ENCODE results near the gene WNT8A. TPM values are rescaled to one million over a fixed set of nuclear protein-coding genes. Genes with fewer than 3 reads are reported as not detected.
A peak's percentile ranks its signal among the peaks of the same experiment; 100 is the strongest.

WNT8A gene
- total and polyA plus RNA-seq, 4 donors, result 0.22 to 0.30 TPM; not detected in 2

DNA sequence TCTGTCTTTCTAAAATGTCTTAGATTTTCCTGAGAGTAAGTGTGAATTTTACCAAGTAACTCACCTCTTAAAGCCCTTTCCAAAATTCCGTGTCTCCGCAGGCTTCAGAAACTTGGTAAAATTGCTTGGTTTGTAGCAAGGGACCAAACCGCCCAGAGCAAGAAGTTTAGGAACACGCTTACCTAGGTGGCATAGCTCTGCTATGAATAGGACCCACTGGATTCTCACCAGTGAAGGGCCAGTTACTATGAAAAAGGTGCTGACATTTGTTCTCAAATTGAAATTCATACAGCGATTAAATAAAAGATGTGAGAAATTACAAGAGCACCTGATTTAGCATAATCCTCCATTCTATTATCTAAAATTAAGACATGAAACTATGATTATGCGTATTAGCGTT, 48.7 kb downstream of the WNT8A start:
- H3K4me3 ChIP-seq (ENCODE audit: low read depth, low read length), result no peak overlapping the region
- 83% methylated on average over 2 of the region's 7 CpGs for WGBS (ENCODE audit: insufficient coverage)
- no peaks in the 10 kb centered on the region for H3K36me3 ChIP-seq (ENCODE audit: control insufficient read depth, insufficient read depth, low read length)
- H3K27me3 ChIP-seq (ENCODE audit: control insufficient read depth, insufficient read depth, low read length), result no peaks in the 10 kb centered on the region
- H3K27ac ChIP-seq (ENCODE audit: low read depth, low read length), result no peak overlapping the region
- H3K4me1 ChIP-seq (ENCODE audit: control insufficient read depth, insufficient read depth, low read length), result no peaks in the 10 kb centered on the region
- H3K9me3 ChIP-seq (ENCODE audit: control insufficient read depth, insufficient read depth, low read length), result no peaks in the 10 kb centered on the region
- no peak for DNase-seq (ENCODE audit: low read depth in 4 of 6, low spot score in 6 of 6)

DNA sequence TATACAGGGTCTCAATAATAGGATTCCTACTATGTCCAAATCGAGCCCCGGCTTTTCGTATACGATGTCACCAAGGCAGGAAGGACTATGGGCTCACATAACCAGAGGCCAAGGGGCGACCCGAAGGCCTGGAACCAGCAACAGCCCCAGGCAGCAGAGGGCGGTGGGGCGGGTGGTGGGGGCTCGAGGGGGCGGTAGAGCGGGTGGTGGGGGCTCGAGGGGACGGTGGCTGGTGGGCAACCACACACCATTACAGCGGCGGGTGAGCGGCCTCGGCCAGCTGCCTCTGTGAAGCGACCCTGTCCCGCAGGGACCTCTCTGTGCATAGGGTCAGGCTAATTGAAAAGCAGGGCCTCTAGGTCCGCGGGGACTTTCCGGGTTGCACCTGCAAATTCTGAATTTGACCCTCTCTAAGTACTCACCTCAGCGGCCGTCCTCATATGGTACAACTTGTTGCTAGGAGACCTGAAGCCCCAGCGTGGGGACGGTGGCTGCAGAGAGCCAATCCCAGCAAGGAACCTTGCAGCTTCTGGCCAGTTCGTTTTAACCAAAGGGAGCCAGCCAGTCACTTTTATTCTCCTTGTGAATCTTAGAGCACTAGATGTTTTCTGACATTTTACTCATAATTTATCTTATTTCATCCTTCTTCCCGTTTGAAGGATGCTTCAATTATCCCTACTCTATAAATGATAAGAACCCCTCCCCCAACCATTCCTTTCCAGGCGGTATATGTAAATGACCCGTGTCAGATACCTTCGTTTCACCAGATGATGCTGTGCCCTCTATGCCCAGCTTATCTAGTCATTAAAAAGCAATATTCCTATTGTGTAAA, 55.3 kb downstream of the WNT8A start, which contains the start of gene NME5:
Gene NME5 (minus strand): TSS at position 480 of the 832 bp plus-strand sequence. CDS start 648 bp downstream, outside the sequence.
- Histone ChIP-seq H3K27ac (ENCODE audit: low read depth, low read length) (no peak within 1 kb of the TSS), H3K36me3 (ENCODE audit: control insufficient read depth, insufficient read depth, low read length) (no peaks in the 10 kb centered on the region), H3K27me3 (ENCODE audit: control insufficient read depth, insufficient read depth, low read length) (no peaks in the 10 kb centered on the region), H3K4me3 (ENCODE audit: low read depth, low read length) (peak within 1 kb of the TSS; percentile 77), H3K4me1 (ENCODE audit: control insufficient read depth, insufficient read depth, low read length) (no peaks in the 10 kb centered on the region), H3K9me3 (ENCODE audit: control insufficient read depth, insufficient read depth, low read length) (no peaks in the 10 kb centered on the region)
- WGBS (ENCODE audit: insufficient coverage), result under 1% methylated on average over 21 of the region's 31 CpGs
- DNase-seq (ENCODE audit: low read depth in 4 of 6, low spot score in 6 of 6), result peak; percentile 72 to 95 (median 80)

DNA sequence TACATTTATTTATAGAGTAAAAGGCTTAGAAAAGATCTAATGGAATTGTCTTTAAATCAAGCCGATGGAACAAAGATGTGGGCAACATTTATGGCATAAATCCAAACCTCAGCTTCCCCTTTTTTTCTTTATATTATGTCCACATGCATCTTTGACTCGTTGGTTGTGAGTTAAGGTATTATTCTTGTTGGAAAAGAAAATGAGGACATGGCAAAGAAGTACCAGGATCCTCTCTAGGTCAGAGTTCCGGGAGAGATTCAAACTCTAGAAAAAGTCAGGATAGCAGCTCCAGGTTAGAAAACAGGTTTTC, 55.9 kb downstream of the WNT8A start:
- no peak for DNase-seq (ENCODE audit: low read depth in 4 of 6, low spot score in 6 of 6)
- H3K27me3 ChIP-seq (ENCODE audit: control insufficient read depth, insufficient read depth, low read length), result no peaks in the 10 kb centered on the region
- H3K36me3 ChIP-seq (ENCODE audit: control insufficient read depth, insufficient read depth, low read length), result no peaks in the 10 kb centered on the region
- 83% methylated on average over 1 of the region's 3 CpGs for WGBS (ENCODE audit: insufficient coverage)
- peak overlapping the region; percentile 77 for H3K4me3 ChIP-seq (ENCODE audit: low read depth, low read length)
- no peak overlapping the region for H3K27ac ChIP-seq (ENCODE audit: low read depth, low read length)
- H3K4me1 ChIP-seq (ENCODE audit: control insufficient read depth, insufficient read depth, low read length), result no peaks in the 10 kb centered on the region
- H3K9me3 ChIP-seq (ENCODE audit: control insufficient read depth, insufficient read depth, low read length), result no peaks in the 10 kb centered on the region

DNA sequence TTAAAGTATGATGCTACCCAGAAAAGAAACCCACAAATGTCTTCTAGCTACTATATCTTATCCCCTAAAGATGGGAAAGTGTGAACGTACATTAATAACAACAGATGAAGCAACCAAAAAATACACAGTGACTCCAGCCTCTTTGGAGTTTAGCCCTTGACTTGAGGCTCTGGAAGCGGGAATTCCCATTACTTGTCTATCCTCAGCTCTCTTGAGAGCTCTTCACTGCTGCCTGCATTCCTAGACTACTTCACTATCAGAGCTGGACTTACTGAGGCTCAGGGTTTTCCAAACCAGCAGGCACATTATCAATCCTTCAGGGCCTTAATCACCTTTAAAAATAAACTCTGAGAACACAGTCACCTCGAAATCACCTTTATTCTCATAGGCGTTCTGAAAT, 56.4 kb downstream of the WNT8A start:
- Histone ChIP-seq H3K4me3 (ENCODE audit: low read depth, low read length) (no peak overlapping the region), H3K36me3 (ENCODE audit: control insufficient read depth, insufficient read depth, low read length) (no peaks in the 10 kb centered on the region), H3K9me3 (ENCODE audit: control insufficient read depth, insufficient read depth, low read length) (no peaks in the 10 kb centered on the region), H3K27me3 (ENCODE audit: control insufficient read depth, insufficient read depth, low read length) (no peaks in the 10 kb centered on the region), H3K4me1 (ENCODE audit: control insufficient read depth, insufficient read depth, low read length) (no peaks in the 10 kb centered on the region), H3K27ac (ENCODE audit: low read depth, low read length) (no peak overlapping the region)
- WGBS (ENCODE audit: insufficient coverage), result 90% methylated on average over 3 of the region's 4 CpGs
- DNase-seq (ENCODE audit: low read depth in 4 of 6, low spot score in 6 of 6), result no peak

Small RNA genes lying within 50 kb of the gene (small RNA-seq; reads per million reads assigned to genes)
- gene RNU6-1148P (ENCODE audit: low replicate concordance) (not detected), gene RNU6-460P (ENCODE audit: low replicate concordance) (not detected), gene RNU6-888P (ENCODE audit: low replicate concordance) (not detected)

Other genes starting within 250 kb of the WNT8A start
- gene MYOT, start 216.2 kb upstream of the WNT8A start, total RNA-seq, result 1 to 10 TPM; 3.0 to 8.3 TPM
- 1 to 10 TPM; 5.0 to 6.9 TPM for gene MYOT, start 216.2 kb upstream of the WNT8A start, polyA plus RNA-seq (ENCODE audit: insufficient read length in 2 of 2)
- gene PKD2L2, start 194.6 kb upstream of the WNT8A start, total RNA-seq, result not detected
- gene PKD2L2, start 194.6 kb upstream of the WNT8A start, polyA plus RNA-seq (ENCODE audit: insufficient read length in 2 of 2), result under 1 TPM; 0.21 to 0.63 TPM
- gene FAM13B, start 51.0 kb upstream of the WNT8A start, total RNA-seq, result 10 to 100 TPM; 39.5 to 92.9 TPM
- gene FAM13B, start 51.0 kb upstream of the WNT8A start, polyA plus RNA-seq (ENCODE audit: insufficient read length in 2 of 2), result 10 to 100 TPM; 65.2 to 79.0 TPM
- 10 to 100 TPM; 17.0 to 21.0 TPM for gene NME5, start 55.4 kb downstream of the WNT8A start, total RNA-seq
- 10 to 100 TPM; 23.8 to 24.4 TPM for gene NME5, start 55.4 kb downstream of the WNT8A start, polyA plus RNA-seq (ENCODE audit: insufficient read length in 2 of 2)
- 10 to 100 TPM; 47.0 to 72.7 TPM for gene BRD8, start 94.6 kb downstream of the WNT8A start, total RNA-seq
- gene BRD8, start 94.6 kb downstream of the WNT8A start, polyA plus RNA-seq (ENCODE audit: insufficient read length in 2 of 2), result 100 to 1,000 TPM in 1 of 2 donors, 10 to 100 TPM in 1; 86.7 to 111 TPM
- 10 to 100 TPM; 13.5 to 18.7 TPM for gene KIF20A, start 95.1 kb downstream of the WNT8A start, total RNA-seq
- gene KIF20A, start 95.1 kb downstream of the WNT8A start, polyA plus RNA-seq (ENCODE audit: insufficient read length in 2 of 2), result 10 to 100 TPM; 11.5 to 14.0 TPM
- gene CDC23, start 129.3 kb downstream of the WNT8A start, total RNA-seq, result 10 to 100 TPM; 40.0 to 47.5 TPM
- 10 to 100 TPM; 37.9 to 38.6 TPM for gene CDC23, start 129.3 kb downstream of the WNT8A start, polyA plus RNA-seq (ENCODE audit: insufficient read length in 2 of 2)
- 1 to 10 TPM; 3.2 to 6.3 TPM for gene GFRA3, start 190.6 kb downstream of the WNT8A start, total RNA-seq
- gene GFRA3, start 190.6 kb downstream of the WNT8A start, polyA plus RNA-seq (ENCODE audit: insufficient read length in 2 of 2), result 10 to 100 TPM in 1 of 2 donors, 1 to 10 TPM in 1; 2.8 to 13.6 TPM
- 1 to 10 TPM; 3.7 to 4.4 TPM for gene CDC25C, start 247.8 kb downstream of the WNT8A start, total RNA-seq
- gene CDC25C, start 247.8 kb downstream of the WNT8A start, polyA plus RNA-seq (ENCODE audit: insufficient read length in 2 of 2), result 1 to 10 TPM; 3.3 to 4.2 TPM

All from spinal cord (tissue), 10 donors.